ENCODE data around the gene DCBLD1. TPM values are rescaled to one million over a fixed set of nuclear protein-coding genes. Genes with fewer than 3 reads are reported as not detected.

The DCBLD1 gene
- total RNA-seq, 1 experiment from 2014 or later: 39.3 TPM

DNA sequence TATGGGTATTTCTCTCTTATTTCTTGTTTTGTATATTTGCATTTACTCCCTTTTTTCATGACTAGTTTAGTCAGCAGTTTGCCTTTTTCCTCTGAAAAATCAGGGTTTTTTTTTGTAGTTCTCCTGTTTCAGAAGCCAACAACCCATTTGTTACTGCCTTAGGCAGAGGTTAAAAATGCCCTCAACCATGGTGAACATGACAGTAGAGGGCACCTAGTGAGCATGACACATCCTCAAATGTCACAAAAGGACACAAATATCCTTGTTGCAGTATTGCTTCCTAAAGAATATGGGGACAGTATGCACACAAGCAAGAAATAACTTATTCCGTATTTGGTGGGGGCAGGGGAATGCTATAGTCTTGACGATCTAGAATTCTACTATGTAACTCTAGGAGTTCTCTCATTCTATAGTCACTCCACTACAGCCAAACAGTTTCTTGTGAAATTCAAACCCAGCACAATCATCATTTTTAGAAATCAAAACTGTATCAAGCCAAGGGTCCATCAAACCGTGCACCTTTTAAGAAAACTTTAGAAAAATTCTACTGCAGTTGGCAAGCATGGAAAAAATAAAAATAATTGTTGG, 72.9 kb downstream of the DCBLD1 start:
- DNase-seq (ENCODE audit: low read depth): peak; percentile 28

DNA sequence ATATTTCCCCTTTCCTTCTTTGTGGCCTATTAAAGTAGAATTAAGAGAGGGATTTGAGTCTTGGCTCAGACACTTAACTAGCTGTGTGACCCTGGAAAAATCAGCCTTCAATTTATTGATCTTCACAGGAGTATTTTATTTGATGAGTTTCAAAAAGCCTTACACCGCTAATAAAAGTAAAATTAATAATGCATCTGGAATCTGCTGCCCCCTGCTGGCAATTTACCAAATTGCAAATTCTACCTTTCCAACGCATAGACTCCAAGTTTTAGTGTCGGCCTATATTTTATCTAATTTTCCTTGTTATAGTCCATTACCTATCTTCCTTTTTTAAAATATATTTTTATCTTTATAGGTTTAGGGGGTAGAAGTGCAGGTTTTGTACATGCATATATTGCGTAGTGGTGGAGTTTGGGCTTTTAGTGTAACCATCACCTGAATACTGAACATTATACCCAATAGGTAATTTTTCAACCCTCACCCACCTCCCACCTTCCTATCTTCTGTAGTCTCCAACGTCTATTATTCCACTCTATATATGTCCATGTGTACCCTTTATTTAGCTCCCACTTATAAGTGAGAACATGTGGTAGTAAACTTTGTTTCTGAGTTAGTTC, 73.5 kb downstream of the DCBLD1 start:
- DNase-seq (ENCODE audit: low read depth): peak; percentile 42

DNA sequence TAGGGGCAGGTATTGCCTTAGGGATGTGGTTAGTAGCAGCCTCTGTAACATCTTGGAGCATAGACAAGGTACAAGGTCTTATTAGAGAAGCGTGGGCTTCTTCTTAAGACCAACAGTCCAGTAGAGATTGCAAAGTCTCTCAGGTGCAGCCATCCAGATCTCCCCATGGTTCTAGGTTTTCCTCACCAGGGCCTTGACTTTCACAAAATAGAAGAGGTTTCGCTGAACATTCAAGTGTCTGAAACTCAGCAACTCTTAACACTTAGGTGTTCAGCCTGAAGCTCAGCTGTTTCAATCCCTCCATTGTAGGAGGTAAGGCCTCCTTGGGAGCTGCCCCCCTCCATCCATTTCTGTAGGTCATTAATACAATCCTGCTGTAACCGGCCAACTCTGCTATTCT, 75.5 kb downstream of the DCBLD1 start:
- DNase-seq (ENCODE audit: low read depth): no peak

DNA sequence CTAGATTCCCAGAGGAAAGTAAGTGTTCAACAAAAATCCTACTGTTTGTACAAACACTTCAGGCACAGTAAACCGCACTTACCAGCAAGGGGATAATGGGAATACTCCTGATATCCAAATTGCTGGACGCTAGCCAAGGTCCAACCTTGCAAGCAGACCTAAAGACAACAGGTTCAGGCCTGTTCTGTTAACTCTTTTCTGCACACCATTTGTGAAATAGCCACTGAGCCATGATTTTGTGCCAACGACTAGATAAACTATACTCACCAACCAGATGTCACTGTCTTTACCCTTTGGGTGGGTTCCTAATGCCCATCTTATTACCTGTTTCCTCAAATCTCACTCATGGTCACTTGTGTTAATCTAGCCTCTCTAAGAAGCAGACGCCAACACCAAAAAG, 76.3 kb downstream of the DCBLD1 start:
- no peak for DNase-seq (ENCODE audit: low read depth)

DNA sequence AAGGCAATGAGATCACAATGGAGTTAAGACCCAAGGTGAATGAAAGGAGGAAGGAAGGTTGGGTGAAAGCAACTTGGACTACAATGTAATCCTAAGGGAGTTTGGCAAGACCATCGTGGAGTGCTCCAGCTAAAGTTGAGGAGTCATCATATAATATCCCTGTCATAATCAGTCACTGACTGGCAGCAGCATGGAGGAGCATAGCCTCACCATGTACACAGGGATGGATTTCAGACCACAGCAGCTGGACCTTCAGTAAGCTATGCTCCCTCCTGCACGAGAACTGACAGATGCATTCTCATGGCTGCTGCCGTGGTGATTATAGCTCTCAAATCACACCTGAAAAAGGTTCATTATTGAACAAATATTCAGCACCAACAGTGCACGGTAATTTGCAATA, 76.8 kb downstream of the DCBLD1 start:
- DNase-seq (ENCODE audit: low read depth): peak; percentile 18

DNA sequence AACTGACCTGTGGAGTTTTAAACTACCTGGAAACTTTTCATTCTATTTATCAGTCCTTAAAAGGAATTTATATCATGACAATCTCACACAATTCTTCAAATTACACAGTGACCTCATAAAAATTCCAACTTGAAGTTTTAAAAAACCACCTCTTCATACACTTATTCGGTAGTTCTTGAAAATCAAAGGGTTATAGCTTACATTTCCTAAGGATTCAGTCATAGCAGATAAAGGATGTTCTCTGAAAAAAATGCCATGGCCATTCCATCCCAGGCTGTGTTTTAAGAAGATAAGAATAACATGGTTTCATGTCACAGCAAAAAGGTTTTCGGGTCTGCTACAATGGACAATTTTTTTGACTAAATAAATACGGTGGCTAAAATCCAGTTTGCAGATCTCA, 78.7 kb downstream of the DCBLD1 start:
- DNase-seq (ENCODE audit: low read depth): no peak

DNA sequence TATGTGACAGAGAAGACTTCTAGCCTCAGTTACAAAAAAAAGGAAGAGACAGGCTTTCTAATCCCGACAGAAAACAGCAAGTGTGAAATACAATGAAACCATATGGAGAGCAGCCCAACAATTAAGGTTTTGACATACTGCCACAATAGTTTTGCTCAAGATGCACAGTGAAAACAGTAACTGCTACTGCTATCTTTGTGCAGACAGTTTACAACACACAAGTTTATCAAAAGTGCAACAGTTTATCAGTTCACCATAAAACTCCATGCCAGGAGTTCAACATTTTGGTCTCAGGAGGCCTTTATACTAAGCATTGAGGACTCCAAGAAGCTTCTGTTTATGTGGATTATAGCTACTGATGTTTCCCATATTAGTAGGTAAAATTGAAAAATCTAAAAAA, 82.2 kb downstream of the DCBLD1 start:
- no peak for DNase-seq (ENCODE audit: low read depth)

DNA sequence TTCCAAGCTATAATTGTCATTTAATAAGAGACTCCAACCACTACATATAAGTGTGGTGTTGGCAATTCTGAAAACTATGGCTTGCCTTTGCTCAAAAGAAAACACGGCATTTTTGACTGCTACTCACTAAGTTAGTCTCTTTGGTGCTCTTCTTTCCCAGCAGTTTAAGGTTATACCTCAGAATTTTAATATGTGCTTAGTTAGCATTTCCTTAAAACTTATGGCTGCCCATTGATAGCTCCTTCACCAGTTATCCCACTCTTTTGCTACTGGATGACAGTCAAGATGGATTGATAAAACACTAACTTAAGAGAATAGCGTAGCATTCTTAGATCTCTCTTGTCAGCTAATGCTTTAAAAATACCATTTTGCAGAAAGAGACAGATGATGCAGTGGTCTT, 85.8 kb downstream of the DCBLD1 start:
- no peak for DNase-seq (ENCODE audit: low read depth)

DNA sequence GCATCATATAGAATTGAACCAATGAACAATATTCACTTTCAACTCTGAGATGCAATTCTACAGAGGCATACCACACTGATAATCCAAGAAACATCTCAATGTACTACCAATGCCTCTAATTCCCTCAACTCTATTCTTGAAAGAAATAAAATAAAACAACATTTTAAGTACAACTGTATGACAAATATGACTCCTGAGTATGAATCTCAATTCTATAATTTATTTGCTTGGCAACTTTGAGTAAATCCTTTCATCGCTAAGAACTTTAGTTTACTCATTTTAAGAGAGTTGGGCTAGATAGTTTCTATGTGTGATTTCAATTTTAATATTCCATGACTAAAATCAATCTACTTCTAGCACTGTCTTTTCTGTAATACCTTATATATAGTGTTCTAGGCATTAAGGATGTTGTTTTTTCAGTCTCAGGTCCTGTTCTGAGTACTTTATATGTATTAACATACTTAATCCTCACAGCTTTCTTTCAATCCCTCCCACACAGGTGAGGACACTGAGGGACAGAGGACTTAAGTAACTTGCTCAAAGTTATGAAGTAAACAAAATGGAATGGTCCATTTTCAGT, 86.4 kb downstream of the DCBLD1 start:
- DNase-seq (ENCODE audit: low read depth): no peak

DNA sequence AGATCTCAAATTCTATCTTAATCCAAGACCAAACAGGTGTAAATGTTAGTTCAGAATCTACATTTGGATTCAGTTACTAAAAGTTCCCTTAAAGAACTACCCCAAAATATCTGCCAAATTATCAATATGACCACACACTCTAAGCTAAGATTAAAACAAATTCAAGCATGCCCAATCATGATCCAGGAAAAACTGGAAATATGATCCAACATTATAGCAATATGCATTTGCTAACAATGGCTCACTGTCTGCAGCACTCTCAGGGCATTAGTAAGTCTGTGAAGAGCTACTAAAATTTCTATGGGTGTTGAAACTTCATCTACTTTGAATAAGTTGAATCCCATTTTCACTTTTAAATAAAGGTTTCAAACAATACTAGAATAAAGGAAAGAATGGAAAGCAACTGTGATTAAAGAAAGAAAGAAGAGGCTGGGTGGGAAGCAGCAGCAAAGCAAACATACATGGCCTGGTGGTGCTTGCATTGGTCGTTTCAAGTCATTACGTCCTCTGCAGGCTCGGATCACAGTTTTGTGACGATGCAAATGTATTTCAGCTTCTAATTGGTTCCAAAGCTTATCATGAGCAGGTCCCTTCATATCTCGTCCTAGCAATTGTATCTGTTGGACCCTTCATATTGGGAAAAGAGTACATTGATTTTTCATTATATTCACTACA, 90.7 kb downstream of the DCBLD1 start:
- DNase-seq (ENCODE audit: low read depth): no peak

DNA sequence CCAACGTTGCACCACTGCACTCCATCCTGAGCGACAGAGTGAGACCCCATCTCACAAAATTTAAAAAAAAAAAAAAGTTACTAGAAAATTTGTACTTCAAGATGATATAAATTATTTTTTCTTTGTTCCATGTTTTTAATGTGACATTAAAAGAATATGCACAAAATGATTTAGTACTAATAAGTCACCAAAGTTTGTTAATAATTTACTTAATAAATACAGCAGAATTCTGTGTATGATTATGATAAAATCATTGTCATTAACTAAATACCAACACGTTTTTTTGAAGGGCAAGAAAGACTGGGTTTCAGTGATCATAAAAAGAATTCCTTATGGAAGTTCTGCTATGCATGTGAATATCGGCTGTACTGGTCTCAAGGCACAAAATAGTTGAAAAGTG, 91.7 kb downstream of the DCBLD1 start:
- no peak for DNase-seq (ENCODE audit: low read depth)

DNA sequence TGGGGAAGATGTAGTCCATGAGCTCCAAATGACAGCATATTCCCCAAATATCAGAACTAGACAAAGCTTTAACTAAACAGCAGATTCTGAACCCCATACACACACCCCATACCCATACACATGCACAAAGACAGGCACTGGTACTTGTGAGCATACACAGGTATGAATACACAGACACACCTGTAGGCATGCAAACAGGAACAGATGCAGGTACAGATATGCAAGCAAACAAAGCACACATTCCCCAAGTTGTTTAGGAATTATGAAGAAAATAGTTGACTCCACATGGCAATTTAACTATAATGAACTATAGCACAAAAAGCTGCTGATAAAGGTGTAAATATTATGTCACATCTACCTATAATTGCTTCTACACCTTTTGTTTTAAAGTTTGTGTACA, 103.2 kb downstream of the DCBLD1 start:
- no peak for DNase-seq (ENCODE audit: low read depth)

DNA sequence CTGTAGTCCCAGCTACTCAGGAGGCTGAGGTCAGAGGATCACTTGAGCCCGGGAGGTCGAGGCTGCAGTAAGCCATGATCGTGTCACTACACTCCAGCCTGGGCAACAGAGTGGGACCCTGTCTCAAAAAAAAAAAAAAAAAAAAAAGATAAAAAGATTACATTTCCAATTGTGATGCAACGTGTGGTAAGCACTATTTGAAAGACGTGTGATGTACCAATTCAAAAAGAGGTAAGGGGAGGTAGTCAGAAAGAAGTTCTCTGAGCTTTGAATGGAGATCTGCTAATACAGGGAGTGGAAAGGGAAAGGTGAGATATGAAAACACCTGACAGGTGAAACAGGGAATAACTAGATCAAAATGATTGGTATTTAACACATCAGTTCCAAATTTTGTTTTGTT, 108.0 kb downstream of the DCBLD1 start:
- DNase-seq (ENCODE audit: low read depth): no peak

DNA sequence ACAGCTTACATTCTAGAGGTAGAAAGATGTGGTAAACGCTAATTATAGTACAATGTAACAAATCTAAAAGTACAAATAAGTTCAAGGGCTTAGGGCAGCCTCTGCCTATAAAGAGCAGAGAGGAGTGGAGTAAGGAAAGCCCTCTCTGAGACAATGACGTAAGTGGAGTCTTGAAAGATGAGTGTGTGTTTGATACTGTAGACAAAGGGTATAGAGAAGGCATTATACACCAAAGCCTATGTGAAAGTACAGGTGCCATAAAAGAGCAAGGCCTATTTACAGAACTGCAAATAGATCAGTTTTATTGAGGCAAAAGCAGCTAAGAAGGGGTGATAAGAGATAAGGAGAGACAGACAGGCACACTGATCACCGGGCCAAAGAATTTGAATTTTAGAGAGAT, 108.9 kb downstream of the DCBLD1 start:
- DNase-seq (ENCODE audit: low read depth): no peak

DNA sequence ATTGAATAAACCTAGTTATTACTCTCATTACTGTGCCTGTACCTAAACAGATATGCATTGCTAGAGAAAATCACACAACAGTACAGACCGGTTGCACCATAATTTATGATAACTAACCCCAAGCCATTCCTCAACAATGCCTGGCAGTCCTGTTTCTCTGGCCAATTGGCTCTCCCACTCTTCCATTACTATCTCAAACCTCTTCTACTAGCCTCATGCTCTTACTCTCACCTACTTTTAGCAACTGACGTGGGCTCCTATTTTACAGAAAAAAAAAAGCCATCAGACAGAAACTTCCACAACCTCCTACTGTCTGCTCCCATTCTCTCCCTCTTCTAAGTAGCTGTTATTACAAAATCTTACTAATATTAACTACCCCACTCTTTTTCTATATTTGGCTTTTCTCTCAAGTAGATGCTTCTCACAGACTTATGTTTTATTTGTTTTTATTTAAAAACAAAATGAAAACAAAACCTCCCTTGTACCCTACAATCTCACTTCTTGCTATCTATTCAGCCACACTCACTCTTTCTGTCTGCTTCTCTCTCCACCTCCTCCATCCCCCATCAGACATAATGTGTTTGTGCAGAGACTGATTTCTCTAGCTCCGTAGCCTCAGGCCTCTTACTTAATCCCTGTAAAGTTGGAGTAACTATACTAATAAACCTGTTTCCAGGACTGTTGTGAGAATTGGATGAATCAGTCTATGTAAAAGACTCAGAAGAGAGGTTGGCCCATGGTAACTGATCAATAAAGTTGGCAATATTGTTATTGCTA, 110.7 kb downstream of the DCBLD1 start:
- DNase-seq (ENCODE audit: low read depth): no peak

DNA sequence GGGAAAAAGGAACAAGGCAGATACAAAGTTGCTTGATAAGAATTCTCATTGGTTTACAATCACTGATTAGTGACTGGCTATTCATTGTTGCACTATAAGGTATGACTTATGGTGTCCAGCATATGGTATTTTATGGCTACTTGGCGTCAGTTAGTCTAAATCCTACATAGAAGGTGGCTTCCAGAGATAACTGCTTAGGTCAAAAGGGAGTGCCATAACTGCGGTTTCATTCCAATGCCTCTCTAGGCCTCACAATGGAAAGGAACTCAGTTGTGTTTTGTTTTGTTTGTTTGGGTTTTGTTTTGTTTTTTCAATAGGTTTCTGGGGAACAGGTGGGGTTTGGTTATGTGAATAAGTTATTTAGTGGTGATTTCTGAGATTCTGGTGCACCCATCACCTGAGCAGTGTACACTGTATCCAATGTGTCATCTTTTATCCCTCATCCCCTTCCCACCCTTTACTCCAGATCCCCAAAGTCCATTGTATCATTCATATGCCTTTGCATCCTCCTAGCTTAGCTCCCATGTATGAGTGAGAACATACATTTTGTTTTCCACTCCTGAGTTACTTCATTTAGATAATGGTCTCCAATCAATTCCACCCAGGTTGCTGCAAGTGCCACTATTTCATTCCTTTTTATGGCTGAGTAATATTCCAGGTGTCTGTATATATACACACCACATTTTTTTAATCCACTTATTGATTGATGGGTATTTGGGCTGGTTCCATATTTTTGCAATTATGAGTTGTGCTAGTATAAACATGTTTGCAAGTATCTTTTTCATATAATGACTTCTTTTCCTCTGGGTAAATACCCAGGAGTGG, 112.8 kb downstream of the DCBLD1 start:
- no peak for DNase-seq (ENCODE audit: low read depth)

DNA sequence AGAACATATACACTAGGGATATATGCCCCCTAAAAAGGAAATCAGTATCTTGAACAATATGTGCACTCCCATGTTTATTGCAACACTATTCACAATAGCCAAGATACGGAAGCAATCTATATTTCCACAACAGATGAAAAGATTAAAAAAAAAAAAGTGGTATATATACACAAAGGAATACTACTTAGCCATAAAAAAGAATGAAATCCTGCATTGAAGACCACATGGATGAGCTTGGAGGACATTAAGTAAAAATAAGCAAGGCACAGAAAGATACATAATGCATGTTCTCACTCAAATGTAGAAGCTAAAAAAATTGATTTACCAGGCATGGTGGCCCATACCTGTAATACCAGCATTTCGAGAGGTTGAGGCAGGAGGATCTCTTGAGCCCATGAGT, 115.3 kb downstream of the DCBLD1 start:
- no peak for DNase-seq (ENCODE audit: low read depth)
